Endothelial cell of umbilical vein (primary cell): ENCODE data around the gene LCOR. TPM values are rescaled to one million over a fixed set of nuclear protein-coding genes. Genes with fewer than 3 reads are reported as not detected.

Source experiments
- BruUV-seq: library from RNA; stranded (reverse); fragments of 400-500 nt; replicated peaks from 2 replicates; lab custom pipeline; 2021; lab: Mats Ljungman, UMichigan
- CTCF ChIA-PET: fragments of 300-600, 350-600 bp; sonication (Branson Sonifier 250); formaldehyde crosslinking; loops from one replicate; lab custom pipeline; 2021; ENCODE audit warnings: antibody characterized with exemption, inconsistent platforms; lab: Charles Lee
- POLR2A ChIA-PET: fragments of 300-600, 350-600 bp; sonication (Branson Sonifier 250); formaldehyde crosslinking; loops from one replicate; lab custom pipeline; 2021; ENCODE audit warnings: antibody characterized with exemption, inconsistent platforms; lab: Charles Lee
- DNase-seq: peaks from one replicate; pipeline ENCODE4 v3.0.0-alpha.2; 2011; ENCODE audit warnings: low read depth, low spot score
- FAIRE-seq: peaks from 2 replicates; lab custom pipeline; 2011; peaks lifted over from hg19 to GRCh38; lab: Jason Lieb, UNC
- H2AFZ ChIP-seq: 2 replicates; pipeline ENCODE4 v1.6.0; 2012; ENCODE audit warnings: low read depth, low read length, control low read depth, inconsistent platforms
- H3K27ac ChIP-seq: 2 replicates; pipeline ENCODE4 v1.5.1; 2011; ENCODE audit warnings: low read depth, mild to moderate bottlenecking, control low read depth, low read length, moderate library complexity; ENCODE audit not compliant: insufficient read depth
- H3K27me3 ChIP-seq, 2 experiments: 2 replicates each; pipeline versions ENCODE4 v1.6.0 to v1.6.1; 2011; ENCODE audit warnings: low read length in 2 of 2, mixed read lengths in 1 of 2; ENCODE audit not compliant: control insufficient read depth in 2 of 2, insufficient read depth in 2 of 2
- H3K36me3 ChIP-seq, 2 experiments: 2 replicates in 1 of 2; 3 replicates in 1 of 2; pipeline ENCODE4 v1.5.1; 2011; ENCODE audit warnings: low read length in 2 of 2, mild to moderate bottlenecking in 1 of 2, moderate library complexity in 1 of 2; ENCODE audit not compliant: control insufficient read depth in 2 of 2, insufficient read depth in 2 of 2; ENCODE audit errors: extremely low read depth in 1 of 2
- H3K4me1 ChIP-seq: 3 replicates; pipeline ENCODE4 v1.5.1; 2011; ENCODE audit warnings: mild to moderate bottlenecking, low read length; ENCODE audit not compliant: control insufficient read depth, insufficient read depth; ENCODE audit errors: extremely low read depth
- H3K4me2 ChIP-seq: 2 replicates; pipeline ENCODE4 v1.6.1; 2011; ENCODE audit warnings: low read length, control low read depth, mixed read lengths; ENCODE audit not compliant: insufficient read depth
- H3K4me3 ChIP-seq, 3 experiments: fragments of 200-600 bp in 1 of 3; sonication (generic), shearing (Covaris generic) in 1 of 3; replicated peaks in 1 of 3; 2 replicates each; pipeline ENCODE4 v1.5.1; 2011 to 2016; ENCODE audit warnings: control low read depth in 3 of 3, low read length in 3 of 3, mild to moderate bottlenecking in 2 of 3, inconsistent platforms in 1 of 3, low read depth in 1 of 3, moderate library complexity in 1 of 3; ENCODE audit not compliant: insufficient read depth in 1 of 3
- H3K79me2 ChIP-seq: 2 replicates; pipeline ENCODE4 v1.6.0; 2012; ENCODE audit warnings: low read length, inconsistent platforms; ENCODE audit not compliant: control insufficient read depth, insufficient read depth
- H3K9ac ChIP-seq: replicated peaks from 2 replicates; pipeline ENCODE3; 2011; ENCODE audit warnings: low read length, control low read depth; ENCODE audit not compliant: insufficient read depth; ENCODE audit errors: extremely low read depth
- H3K9me1 ChIP-seq: replicated peaks from 3 replicates; pipeline ENCODE4 v1.6.0; 2011; ENCODE audit warnings: mild to moderate bottlenecking, low read length; ENCODE audit not compliant: control insufficient read depth, insufficient read depth; ENCODE audit errors: extremely low read depth
- H3K9me3 ChIP-seq: replicated peaks from 2 replicates; pipeline ENCODE4 v1.5.1; 2012; ENCODE audit warnings: low read length, inconsistent platforms; ENCODE audit not compliant: control insufficient read depth, insufficient read depth
- H4K20me1 ChIP-seq: replicated peaks from 2 replicates; pipeline ENCODE3; 2011; ENCODE audit warnings: mild to moderate bottlenecking, low read length; ENCODE audit not compliant: control insufficient read depth, insufficient read depth; ENCODE audit errors: extremely low read depth
- CTCF ChIP-seq, 2 donors: IDR thresholded peaks; 1 replicate in 1 of 2; 2 replicates in 1 of 2; pipeline ENCODE4 v1.5.1; 2011; ENCODE audit warnings: low read length in 2 of 2, mild to moderate bottlenecking in 2 of 2, moderate library complexity in 2 of 2, control low read depth in 1 of 2, inconsistent platforms in 1 of 2, low read depth in 1 of 2; ENCODE audit not compliant: insufficient read depth in 1 of 2; ENCODE audit errors: extremely low read depth in 1 of 2
- EZH2 ChIP-seq: IDR thresholded peaks from 2 replicates; pipeline ENCODE4 v1.6.1; 2012; ENCODE audit warnings: borderline replicate concordance, low read depth, mild to moderate bottlenecking, moderate library complexity, low read length, inconsistent platforms; ENCODE audit not compliant: severe bottlenecking
- FOS ChIP-seq: IDR thresholded peaks from 2 replicates; pipeline ENCODE4 v1.6.1; 2011; ENCODE audit warnings: mild to moderate bottlenecking, low read length, moderate library complexity, borderline replicate concordance; ENCODE audit not compliant: insufficient read depth
- GATA2 ChIP-seq: IDR thresholded peaks from 2 replicates; pipeline ENCODE4 v1.7.0; 2011; ENCODE audit warnings: low read depth, mild to moderate bottlenecking, moderate library complexity, mixed read lengths, low read length; ENCODE audit not compliant: insufficient read length, insufficient read depth
- JUN ChIP-seq: IDR thresholded peaks from 2 replicates; pipeline ENCODE4 v1.6.1; 2011; ENCODE audit warnings: borderline replicate concordance, low read depth; ENCODE audit not compliant: insufficient read length, insufficient read depth
- MAX ChIP-seq: IDR thresholded peaks from 2 replicates; pipeline ENCODE4 v1.6.1; 2011; ENCODE audit not compliant: insufficient read depth, insufficient read length
- MYC ChIP-seq: IDR thresholded peaks from one replicate; pipeline ENCODE4 v1.6.1; 2011; ENCODE audit warnings: mild to moderate bottlenecking, low read depth, low read length
- POLR2A ChIP-seq: IDR thresholded peaks from 2 replicates; pipeline ENCODE4 v1.6.1; 2012; ENCODE audit warnings: low read depth, mild to moderate bottlenecking, control low read depth, low read length
- POLR2AphosphoS5 ChIP-seq: IDR thresholded peaks from 2 replicates; pipeline ENCODE4 v1.6.1; 2012; ENCODE audit warnings: low read depth, mild to moderate bottlenecking, control low read depth, low read length, moderate library complexity; ENCODE audit not compliant: insufficient read depth
- dilution Hi-C: fragments of 300-500 bp; cut with MboI; formaldehyde crosslinking; loops from one replicate; pipeline ENCODE4 v1.15.0; 2019; ENCODE audit warnings: low sequenced_read_pairs; ENCODE audit not compliant: extremely low pct_ligation_motif_present
- intact Hi-C: fragments of 100-400 bp; cut with micrococcal nuclease; formaldehyde crosslinking; loops from one replicate; pipeline ENCODE4 v1.10.0; 2022
- polyA plus RNA-seq, 4 experiments: library from polyadenylated mRNA; depleted of rRNA in 3 of 4; stranded (reverse) in 3 of 4; unstranded in 1 of 4; fragments of >200 nt; gene quantifications; 2 replicates each; pipeline versions ENCODE4 v1.2.1 to v1.2.3, GENCODE V29; 2011 to 2012; ENCODE audit warnings: missing spikeins in 1 of 4
- total RNA-seq: library from RNA; stranded (reverse); gene quantifications from 2 replicates; pipeline ENCODE4 v1.2.3, GENCODE V29; 2021

The LCOR gene
- total and polyA plus RNA-seq, 2 donors (not counting 3 experiments of a cell fraction or from before 2014, with no cell fraction given) = 11.6 to 39.0 TPM

GRCh38 chr10:96890580-96890979 is 58.5 kb downstream of the LCOR start:
- FAIRE-seq (no peak), DNase-seq (no peak)
- TF ChIP-seq POLR2A = no peak
- no peak for TF ChIP-seq FOS
- no peak for TF ChIP-seq POLR2AphosphoS5
- TF ChIP-seq MAX = no peak
- no peak for TF ChIP-seq CTCF (IDR thresholded peaks at IDR 0.05; ENCODE audit: extremely low read depth in 1 of 2, insufficient read depth in 1 of 2, low read depth in 1 of 2, low read length in 2 of 2)
- no peak for TF ChIP-seq EZH2
- no peak for TF ChIP-seq MYC
- TF ChIP-seq GATA2 = no peak
- TF ChIP-seq JUN = no peak
- ChIA-PET CTCF (no interaction called here), POLR2A (no interaction called here)
- no TSS peak for BruUV-seq
- dilution Hi-C loops (no loop called here), intact Hi-C loops (no loop called here)
- H3K9me3 ChIP-seq = no peaks in the 10 kb centered on the region
- peaks cover 70% of the 10 kb centered on the region for H3K79me2 ChIP-seq
- H3K9ac ChIP-seq = no peak overlapping the region
- no peak overlapping the region for H3K4me3 ChIP-seq
- no peaks in the 10 kb centered on the region for H3K36me3 ChIP-seq
- no peak overlapping the region for H3K4me2 ChIP-seq
- no peaks in the 10 kb centered on the region for H3K4me1 ChIP-seq
- no peak overlapping the region for H2AFZ ChIP-seq
- no peak overlapping the region for H3K27ac ChIP-seq
- H4K20me1 ChIP-seq = peaks cover 16% of the 10 kb centered on the region
- H3K27me3 ChIP-seq = no peaks in the 10 kb centered on the region
- H3K9me1 ChIP-seq = no peaks in the 10 kb centered on the region
